AG09309 (cell line): ENCODE data around the gene TAS2R39.
"Not testable (repeated sequence)": the region's sequence is repeated elsewhere in the genome, so short reads cannot be mapped to it uniquely, and the experiment has no call there.

Experiments used
- DNase-seq: peaks from one replicate; pipeline ENCODE4 v3.0.0-alpha.2; 2010; ENCODE audit warnings: low read depth
- H3K4me3 ChIP-seq: 2 replicates; pipeline ENCODE4 v1.5.1; 2011; ENCODE audit warnings: mild to moderate bottlenecking, low read depth, low read length, moderate library complexity; ENCODE audit not compliant: control insufficient read depth
- TF ChIP-seq, protein P1 (sequence below): IDR thresholded peaks from 2 replicates; pipeline ENCODE4 v1.5.1; 2011; ENCODE audit warnings: mild to moderate bottlenecking, low read depth, low read length, inconsistent platforms; ENCODE audit not compliant: insufficient read depth, control insufficient read depth; ENCODE audit errors: missing control alignments

Gene TAS2R39

DNA sequence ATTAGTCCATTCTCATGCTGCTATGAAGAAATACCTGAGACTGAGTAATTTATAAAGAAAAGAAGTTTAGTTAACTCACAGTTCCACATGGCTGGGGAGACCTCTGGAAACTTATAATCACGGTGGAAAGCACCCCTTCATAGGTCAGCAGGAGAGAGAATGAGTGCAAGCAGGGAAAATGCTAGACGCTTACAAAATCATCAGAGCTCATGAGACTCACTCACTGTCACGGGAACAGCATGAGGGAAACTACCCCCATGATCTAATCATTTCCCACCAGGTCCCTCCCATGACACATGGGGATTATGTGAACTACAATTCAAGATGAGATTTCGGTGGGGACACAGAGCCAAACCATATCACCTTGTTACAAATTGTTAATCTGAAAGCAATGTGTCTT lies 15.8 kb downstream of the TAS2R39 start:
- no peak for DNase-seq
- no peak overlapping the region for H3K4me3 ChIP-seq
- TF ChIP-seq, protein P1, sequence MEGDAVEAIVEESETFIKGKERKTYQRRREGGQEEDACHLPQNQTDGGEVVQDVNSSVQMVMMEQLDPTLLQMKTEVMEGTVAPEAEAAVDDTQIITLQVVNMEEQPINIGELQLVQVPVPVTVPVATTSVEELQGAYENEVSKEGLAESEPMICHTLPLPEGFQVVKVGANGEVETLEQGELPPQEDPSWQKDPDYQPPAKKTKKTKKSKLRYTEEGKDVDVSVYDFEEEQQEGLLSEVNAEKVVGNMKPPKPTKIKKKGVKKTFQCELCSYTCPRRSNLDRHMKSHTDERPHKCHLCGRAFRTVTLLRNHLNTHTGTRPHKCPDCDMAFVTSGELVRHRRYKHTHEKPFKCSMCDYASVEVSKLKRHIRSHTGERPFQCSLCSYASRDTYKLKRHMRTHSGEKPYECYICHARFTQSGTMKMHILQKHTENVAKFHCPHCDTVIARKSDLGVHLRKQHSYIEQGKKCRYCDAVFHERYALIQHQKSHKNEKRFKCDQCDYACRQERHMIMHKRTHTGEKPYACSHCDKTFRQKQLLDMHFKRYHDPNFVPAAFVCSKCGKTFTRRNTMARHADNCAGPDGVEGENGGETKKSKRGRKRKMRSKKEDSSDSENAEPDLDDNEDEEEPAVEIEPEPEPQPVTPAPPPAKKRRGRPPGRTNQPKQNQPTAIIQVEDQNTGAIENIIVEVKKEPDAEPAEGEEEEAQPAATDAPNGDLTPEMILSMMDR = no peak

DNA sequence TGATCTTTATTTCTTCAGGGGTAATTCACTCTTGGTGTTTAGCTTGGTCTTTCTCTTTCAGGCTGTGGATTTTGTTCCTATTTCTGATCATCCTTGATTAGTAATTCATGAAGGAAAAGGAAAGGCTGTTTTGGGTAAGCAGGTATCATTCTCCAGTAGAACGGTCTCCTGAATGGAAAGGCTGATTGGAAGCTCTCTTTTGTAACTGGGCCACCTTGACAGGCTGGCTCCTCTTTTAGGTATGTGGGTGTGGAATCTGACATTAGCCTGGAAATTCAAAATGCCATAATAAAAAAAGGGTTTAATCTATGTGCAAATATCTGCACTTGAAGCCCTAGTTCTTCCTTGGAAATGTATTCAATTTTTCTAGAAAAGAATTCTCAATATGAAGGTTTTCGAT lies 18.9 kb downstream of the TAS2R39 start:
- H3K4me3 ChIP-seq = no peak overlapping the region
- no peak for DNase-seq
- TF ChIP-seq, protein P1 = no peak

DNA sequence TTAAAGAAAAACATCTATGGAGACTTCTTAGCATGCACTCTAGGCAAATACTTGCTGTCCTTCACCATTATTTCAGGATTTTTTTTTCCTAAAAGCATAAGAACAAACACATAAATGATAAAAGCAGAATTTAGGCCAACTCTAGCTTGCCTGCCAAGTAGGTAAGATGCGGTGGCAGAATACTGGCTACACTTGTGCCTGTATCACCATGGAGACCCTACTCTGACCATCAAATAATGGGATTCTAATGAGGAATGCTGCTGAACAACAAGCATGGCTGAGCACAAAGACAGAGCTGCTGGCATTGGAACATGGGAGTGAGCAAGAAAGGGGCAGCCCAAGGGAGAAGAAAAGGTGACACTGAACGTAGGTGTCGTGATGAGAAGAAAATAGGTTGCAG lies 20.2 kb downstream of the TAS2R39 start:
- TF ChIP-seq, protein P1 = no peak
- no peak overlapping the region for H3K4me3 ChIP-seq
- DNase-seq = no peak

DNA sequence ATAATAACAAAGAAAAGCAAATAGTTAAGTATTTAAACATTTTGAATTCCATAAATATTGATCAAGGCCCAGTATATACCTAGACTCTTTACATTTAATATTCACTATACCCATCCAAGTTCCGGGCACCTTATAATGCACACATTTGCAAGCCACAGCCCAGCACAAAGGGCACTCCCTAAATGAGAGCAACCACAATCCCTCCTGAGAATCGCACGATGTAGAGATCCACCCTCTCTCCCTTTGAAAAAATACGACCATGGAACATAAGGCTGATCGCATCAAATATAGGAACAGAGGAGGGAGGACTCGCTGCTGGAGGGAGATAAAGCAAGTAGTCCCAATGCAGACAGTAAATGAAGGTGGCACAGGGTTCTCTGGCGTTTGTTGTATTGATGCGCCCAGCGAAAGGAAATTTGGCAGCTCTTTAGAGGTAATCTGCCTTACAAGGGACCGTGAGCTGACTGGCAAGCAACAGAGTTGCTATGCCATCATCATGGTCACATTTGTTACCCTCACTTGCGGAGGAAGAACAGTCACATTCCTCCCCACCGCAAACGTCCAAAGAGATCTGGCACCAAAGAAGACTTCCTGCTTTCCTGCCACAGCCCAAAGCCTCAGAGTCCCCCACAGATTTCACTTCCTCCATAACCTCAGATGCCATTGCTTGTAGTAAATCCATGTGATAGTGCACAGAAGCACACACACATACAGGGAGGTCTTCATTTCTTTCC lies 22.5 kb downstream of the TAS2R39 start:
- H3K4me3 ChIP-seq = no peak overlapping the region
- TF ChIP-seq, protein P1 = no peak
- no peak for DNase-seq

DNA sequence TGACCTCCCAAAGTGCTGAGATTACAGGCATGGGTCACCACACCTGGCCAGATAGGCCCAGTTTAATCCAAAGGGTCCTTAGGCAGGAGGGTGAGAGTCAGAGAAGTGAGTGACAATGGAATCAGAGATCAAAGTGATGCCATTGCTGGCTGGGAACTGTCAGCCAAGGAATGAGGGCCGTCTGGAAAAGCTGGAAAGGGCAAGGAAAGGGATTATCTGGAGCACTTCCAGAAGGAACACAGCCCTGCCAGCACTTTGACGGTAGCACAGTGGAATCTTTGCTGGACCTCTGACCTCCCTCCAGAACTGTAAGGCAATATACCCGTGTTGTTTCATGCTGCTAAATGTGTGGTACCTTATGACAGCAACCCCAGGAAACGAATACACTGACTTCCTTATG lies 27.3 kb downstream of the TAS2R39 start:
- TF ChIP-seq, protein P1 = no peak
- DNase-seq = no peak
- no peak overlapping the region for H3K4me3 ChIP-seq

DNA sequence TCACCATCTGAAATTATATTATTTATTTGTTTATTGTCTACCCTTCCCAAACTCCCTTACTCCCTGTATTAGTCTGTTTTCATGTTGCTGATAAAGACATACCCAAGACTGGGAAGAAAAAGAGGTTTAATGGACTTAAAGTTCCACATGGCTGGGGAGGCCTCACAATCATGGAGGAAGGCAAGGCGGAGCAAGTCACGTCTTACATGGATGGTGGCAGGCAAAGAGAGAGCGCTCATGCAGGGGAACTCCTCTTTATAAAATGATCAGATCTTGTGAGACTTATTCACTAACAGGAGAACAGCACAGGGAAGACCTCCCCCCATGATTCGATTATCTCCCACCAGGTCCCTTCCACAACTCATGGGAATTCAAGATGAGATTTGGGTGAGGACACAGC lies 30.3 kb downstream of the TAS2R39 start:
- not testable (repeated sequence) for DNase-seq

DNA sequence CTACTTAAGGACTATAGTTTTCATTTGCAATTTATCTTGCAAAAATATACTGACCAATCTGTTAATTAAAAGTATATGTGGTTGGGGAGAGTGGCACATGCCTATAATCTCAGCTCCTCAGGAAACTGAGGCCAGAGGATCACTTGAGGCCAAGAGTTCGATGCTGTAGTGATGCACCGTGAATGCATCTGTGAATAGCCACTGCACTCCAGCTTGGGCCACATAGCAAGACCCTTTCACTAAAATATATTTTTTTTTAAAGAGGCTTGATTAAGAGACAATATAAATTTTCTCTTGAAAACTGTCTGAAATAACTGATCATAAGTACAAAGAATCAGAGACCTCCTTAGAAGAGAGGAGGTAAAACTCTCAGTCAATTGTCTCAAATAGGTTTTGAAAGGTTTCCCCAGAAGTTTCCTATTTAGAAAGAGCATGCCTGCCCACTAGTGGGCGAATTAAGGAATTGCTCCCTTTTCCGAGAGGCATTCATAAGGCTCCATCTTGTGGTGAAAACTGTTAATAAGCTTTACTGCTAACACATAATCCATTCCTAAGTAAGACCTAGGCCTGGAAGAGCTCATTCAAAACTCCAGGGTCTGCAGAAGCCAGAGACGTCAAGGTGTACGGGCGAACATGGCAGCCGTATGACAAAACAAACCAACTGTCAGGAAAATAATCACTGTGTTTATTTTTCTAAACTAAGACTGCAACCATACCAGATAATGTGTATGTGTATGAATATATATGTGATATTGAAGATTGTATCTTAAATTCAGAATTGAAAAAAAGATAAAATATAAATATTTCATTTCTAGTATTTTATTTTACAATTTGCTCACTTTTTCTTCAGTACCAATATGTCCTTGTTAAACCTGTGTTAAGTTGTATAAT lies 31.8 kb downstream of the TAS2R39 start:
- no peak overlapping the region for H3K4me3 ChIP-seq
- peak; percentile 74 for DNase-seq
- TF ChIP-seq, protein P1 = peak; percentile 100

More for the DNA sequence above, 30.3 kb downstream of the TAS2R39 start:
- H3K4me3 ChIP-seq = not testable (repeated sequence)
